GM12875 (cell line): Measurements from ENCODE around the gene CAPNS1.

Experiments used
- H3K4me3 ChIP-seq: one replicate; pipeline ENCODE4 v1.5.1; 2011; ENCODE audit warnings: low read depth, low read length, control low read depth
- TF ChIP-seq, protein P1 (sequence below): IDR thresholded peaks from 2 replicates; pipeline ENCODE4 v1.5.1; 2011; ENCODE audit warnings: low read depth, mild to moderate bottlenecking, control low read depth, inconsistent platforms, low read length, moderate library complexity, borderline replicate concordance; ENCODE audit not compliant: insufficient read depth

The CAPNS1 gene

GRCh38 chr19:36151144-36152018, 11.5 kb downstream of the CAPNS1 start:
- TF ChIP-seq, protein P1, sequence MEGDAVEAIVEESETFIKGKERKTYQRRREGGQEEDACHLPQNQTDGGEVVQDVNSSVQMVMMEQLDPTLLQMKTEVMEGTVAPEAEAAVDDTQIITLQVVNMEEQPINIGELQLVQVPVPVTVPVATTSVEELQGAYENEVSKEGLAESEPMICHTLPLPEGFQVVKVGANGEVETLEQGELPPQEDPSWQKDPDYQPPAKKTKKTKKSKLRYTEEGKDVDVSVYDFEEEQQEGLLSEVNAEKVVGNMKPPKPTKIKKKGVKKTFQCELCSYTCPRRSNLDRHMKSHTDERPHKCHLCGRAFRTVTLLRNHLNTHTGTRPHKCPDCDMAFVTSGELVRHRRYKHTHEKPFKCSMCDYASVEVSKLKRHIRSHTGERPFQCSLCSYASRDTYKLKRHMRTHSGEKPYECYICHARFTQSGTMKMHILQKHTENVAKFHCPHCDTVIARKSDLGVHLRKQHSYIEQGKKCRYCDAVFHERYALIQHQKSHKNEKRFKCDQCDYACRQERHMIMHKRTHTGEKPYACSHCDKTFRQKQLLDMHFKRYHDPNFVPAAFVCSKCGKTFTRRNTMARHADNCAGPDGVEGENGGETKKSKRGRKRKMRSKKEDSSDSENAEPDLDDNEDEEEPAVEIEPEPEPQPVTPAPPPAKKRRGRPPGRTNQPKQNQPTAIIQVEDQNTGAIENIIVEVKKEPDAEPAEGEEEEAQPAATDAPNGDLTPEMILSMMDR = no peak
- no peak overlapping the region for H3K4me3 ChIP-seq

GRCh38 chr19:36152019-36152351, 12.1 kb downstream of the CAPNS1 start:
- TF ChIP-seq, protein P1 = no peak

DNA sequence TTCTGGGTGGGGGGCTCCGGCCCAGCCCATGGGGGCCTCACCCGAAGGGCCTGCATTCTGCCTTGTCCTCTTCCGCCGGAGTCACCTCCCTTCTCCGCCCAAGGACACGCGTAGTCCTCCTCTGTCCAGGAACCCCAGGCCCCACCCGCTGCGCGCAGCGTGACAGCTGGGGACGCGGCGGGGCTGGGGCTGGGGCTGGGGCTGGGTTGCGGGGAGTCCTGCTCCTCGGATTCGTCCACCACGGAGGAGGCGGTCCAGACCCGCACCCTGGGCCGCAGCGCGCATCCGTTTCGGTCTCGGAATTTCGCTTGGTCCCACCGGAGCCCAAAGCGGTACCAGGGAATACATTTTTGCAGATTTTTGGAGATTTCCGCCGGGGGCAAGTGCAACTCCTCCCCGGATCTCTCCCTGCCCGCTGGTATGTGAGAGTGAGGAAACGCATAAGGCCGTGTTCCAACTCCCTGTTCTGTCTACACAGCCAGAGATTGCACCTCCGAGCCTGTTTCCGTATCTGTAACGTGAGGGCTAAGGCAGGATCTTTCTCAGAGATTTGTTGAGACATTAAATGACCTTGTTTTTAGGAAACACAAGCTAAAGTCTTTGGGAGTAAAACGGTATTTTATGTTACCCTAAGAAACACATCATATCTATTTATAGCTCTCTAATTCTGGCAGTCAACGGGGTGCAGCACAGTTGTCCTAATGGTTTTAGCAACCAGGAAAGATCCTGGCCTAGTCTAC, 12.7 kb downstream of the CAPNS1 start, which contains the start of gene COX7A1:
COX7A1 (minus strand) TSS at position 96 of the 740 bp plus-strand sequence; CDS start at position 56, 40 bp downstream.
- TF ChIP-seq, protein P1 = no peak
- H3K4me3 ChIP-seq = no peak within 1 kb of the TSS

More at GRCh38 chr19:36152019-36152351, 12.1 kb downstream of the CAPNS1 start:
- H3K4me3 ChIP-seq = no peak overlapping the region

DNA sequence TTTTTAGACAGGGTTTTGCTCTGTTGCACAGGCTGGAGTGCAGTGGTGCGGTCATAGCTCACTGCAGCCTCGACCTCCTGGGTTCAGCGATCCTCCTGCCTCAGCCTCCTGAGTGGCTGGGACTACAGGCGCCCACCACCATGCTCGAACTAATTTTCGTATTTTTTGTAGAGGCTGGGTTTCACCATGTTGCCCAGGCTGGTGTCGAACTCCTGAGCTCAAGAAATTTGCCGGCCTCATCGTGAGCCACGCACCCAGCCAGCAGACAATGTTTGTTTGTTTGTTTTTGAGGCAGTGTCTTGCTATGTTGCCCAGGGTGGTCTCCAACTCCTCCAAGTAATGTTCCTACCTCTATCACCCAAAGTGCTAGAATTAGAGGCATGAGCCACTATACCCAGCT, 13.3 kb downstream of the CAPNS1 start:
- no peak overlapping the region for H3K4me3 ChIP-seq
- TF ChIP-seq, protein P1 = no peak

DNA sequence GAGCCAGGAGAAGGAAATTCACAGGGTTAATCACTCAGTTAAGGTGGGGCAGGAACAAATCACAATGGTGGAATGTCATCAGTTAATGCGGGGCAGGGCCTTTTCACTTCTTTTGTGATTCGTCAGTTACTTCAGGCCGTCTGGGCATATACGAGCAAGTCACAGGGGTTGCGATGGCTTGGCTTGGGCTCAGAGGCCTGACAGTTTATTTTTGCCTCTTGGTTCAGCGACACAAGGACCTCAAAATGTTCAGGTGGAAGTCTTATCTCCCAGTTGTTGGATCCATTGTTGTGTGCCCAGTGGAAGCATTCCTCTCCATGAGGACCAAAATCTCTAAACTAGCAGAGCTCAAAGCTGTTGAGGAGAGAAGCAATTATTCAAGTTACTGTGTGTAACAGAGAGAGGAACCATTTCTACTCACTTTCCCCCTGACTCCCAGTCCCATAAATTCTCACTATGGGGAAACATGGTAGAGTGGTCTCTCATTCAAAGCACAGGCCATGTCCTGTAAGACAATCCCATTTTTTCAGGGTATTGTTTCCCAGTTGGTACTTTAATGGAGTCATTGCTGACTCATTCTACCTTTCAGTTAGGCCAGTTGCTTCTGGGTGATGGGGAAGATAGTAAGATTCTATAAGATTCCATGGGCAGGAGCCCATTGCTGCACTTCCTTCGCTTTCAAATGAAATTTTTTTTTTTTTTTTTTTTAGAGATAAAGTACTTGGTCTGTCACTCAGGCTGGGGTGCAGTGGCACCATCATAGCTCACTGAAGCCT, 21.1 kb downstream of the CAPNS1 start:
- H3K4me3 ChIP-seq = no peak overlapping the region
- TF ChIP-seq, protein P1 = no peak

- no peak overlapping the region for H3K4me3 ChIP-seq
- TF ChIP-seq, protein P1 = no peak
These were observed 23.9 kb downstream of the CAPNS1 start for GRCh38 chr19:36163813-36164212.
